SK-N-MC (cell line): ENCODE measurements around the gene CD19.

ENCODE experiments used
- EZH2 ChIP-seq: fragments of 200-600 bp; sonication (generic); IDR thresholded peaks from one replicate; pipeline ENCODE4 v1.6.1; 2017; ENCODE audit warnings: antibody characterized with exemption
- POLR2AphosphoS5 ChIP-seq: IDR thresholded peaks from 2 replicates; pipeline ENCODE4 v1.6.1; 2012; ENCODE audit warnings: mild to moderate bottlenecking, low read depth, low read length, borderline replicate concordance

DNA sequence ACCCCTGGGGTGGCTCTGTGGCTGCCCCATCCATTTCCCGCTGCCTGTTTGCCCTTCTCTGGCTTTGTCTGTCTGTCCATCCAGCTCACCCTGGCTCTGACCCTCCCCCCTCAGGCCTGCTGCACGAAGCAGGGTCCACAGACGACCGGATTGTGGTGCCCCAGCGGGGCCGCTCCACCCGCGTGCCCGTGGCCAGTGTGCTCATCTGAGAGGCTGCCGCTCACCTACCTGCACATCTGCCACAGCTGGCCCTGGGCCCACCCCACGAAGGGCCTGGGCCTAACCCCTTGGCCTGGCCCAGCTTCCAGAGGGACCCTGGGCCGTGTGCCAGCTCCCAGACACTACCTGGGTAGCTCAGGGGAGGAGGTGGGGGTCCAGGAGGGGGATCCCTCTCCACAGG lies 52.3 kb downstream of the CD19 start:
- TF ChIP-seq EZH2 (no peak), POLR2AphosphoS5 (no peak)
